Activated CD8-positive, alpha-beta memory T cell treated with anti-CD3 and anti-CD28 coated beads, Interleukin-2, amount 10 ng/mL, durations not matched to agents 7 days and 5 days (primary cell): ENCODE results near the gene PRDM16. TPM values are rescaled to one million over a fixed set of nuclear protein-coding genes. Genes with fewer than 3 reads are reported as not detected.

Experiments
- ATAC-seq: fragments of 150-1000 bp; cut with Tn5 transposase; one replicate; pipeline ENCODE4 v1.10.0; 2021; ENCODE audit warnings: moderate library complexity
- CTCF ChIA-PET: fragments of 350-600 bp; sonication (Branson Sonifier 250); formaldehyde crosslinking; loops from one replicate; lab custom pipeline; 2021; ENCODE audit warnings: antibody characterized with exemption; lab: Charles Lee
- DNase-seq: peaks from one replicate; pipeline ENCODE4 v3.0.0-alpha.2; 2020
- H3K27ac Mint-ChIP-seq: one replicate; pipeline ENCODE4 v1.8.0; 2021; ENCODE audit warnings: mild to moderate bottlenecking, mixed read lengths
- H3K27me3 Mint-ChIP-seq: one replicate; pipeline ENCODE4 v1.8.0; 2021; ENCODE audit warnings: mixed read lengths
- H3K36me3 Mint-ChIP-seq: one replicate; pipeline ENCODE4 v1.8.0; 2021; ENCODE audit warnings: mild to moderate bottlenecking, mixed read lengths
- H3K4me1 Mint-ChIP-seq: one replicate; pipeline ENCODE4 v1.8.0; 2021; ENCODE audit warnings: mixed read lengths
- H3K4me3 Mint-ChIP-seq: one replicate; pipeline ENCODE4 v1.8.0; 2021; ENCODE audit warnings: mild to moderate bottlenecking, moderate library complexity, mixed read lengths
- H3K9me3 Mint-ChIP-seq: one replicate; pipeline ENCODE4 v1.8.0; 2022; ENCODE audit warnings: low read depth, mixed read lengths
- total RNA-seq, 2 experiments: library from RNA; stranded (reverse); gene quantifications; one replicate each; pipeline ENCODE4 v1.2.3, GENCODE V29; 2021

PRDM16 gene
- total RNA-seq, 2 experiments from 2014 or later: not detected

DNA sequence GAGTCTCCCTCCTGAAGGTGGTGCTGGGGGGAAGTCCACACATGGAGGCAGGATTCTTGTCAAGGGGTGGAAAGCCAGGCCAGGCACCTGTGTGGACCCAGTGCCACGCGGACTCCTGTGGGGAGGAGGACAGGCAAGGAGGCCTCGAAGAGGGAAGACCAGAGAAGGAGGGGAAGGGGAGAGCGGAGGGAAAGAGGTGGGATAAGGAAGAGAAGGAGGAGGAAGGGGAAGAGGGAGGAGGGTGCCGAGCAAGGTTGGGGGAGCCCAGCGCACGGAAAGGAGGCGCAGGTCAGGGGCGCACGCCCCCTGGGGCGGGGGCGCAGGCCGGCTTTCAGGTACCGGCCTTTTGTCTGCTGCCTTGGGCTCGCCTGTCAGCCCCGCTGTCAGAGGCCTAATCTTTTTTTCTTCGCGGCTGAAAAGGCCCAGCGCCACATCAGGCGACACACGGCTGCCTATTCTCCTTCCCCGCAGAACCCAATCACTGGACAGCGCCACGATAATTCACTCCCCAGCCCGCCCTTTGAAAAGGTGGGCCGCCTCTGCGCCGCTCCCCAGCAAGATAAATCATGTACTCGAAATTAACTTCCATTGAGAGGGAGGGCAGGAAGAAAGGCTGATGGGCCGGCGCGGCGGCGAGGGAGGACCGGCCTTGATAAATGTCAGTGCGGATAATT lies 42.5 kb downstream of the PRDM16 start:
- no peak overlapping the region for H3K27ac Mint-ChIP-seq
- ATAC-seq (no peak), DNase-seq (no peak)
- no peaks in the 10 kb centered on the region for H3K9me3 Mint-ChIP-seq
- no peaks in the 10 kb centered on the region for H3K4me1 Mint-ChIP-seq
- H3K27me3 Mint-ChIP-seq: no peaks in the 10 kb centered on the region
- H3K4me3 Mint-ChIP-seq: no peak overlapping the region
- CTCF ChIA-PET: no interaction called here
- no peaks in the 10 kb centered on the region for H3K36me3 Mint-ChIP-seq

DNA sequence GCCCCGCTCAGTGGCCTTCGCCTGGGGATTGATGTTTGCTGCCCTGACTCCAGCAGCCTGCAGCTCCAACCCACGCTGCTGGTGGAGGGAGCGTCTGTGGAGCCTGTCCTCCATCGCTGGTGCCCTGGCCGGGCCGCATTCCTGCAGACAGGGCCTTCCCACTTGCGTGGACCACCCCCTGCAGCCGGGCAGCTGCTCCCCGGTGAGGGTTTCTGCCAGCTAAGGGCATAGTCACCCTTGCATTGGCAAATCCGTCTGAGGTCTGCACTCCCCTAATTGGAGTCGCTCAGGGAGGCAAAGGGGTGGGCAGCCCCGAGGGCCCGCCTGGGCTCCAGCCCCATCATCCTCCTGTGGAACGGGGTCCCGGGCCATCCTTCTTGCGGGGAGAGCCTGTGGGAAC lies 43.5 kb downstream of the PRDM16 start:
- no peaks in the 10 kb centered on the region for H3K27me3 Mint-ChIP-seq
- no peaks in the 10 kb centered on the region for H3K36me3 Mint-ChIP-seq
- CTCF ChIA-PET: no interaction called here
- no peak overlapping the region for H3K4me3 Mint-ChIP-seq
- no peaks in the 10 kb centered on the region for H3K4me1 Mint-ChIP-seq
- no peak overlapping the region for H3K27ac Mint-ChIP-seq
- DNase-seq (no peak), ATAC-seq (no peak)
- H3K9me3 Mint-ChIP-seq: no peaks in the 10 kb centered on the region

DNA sequence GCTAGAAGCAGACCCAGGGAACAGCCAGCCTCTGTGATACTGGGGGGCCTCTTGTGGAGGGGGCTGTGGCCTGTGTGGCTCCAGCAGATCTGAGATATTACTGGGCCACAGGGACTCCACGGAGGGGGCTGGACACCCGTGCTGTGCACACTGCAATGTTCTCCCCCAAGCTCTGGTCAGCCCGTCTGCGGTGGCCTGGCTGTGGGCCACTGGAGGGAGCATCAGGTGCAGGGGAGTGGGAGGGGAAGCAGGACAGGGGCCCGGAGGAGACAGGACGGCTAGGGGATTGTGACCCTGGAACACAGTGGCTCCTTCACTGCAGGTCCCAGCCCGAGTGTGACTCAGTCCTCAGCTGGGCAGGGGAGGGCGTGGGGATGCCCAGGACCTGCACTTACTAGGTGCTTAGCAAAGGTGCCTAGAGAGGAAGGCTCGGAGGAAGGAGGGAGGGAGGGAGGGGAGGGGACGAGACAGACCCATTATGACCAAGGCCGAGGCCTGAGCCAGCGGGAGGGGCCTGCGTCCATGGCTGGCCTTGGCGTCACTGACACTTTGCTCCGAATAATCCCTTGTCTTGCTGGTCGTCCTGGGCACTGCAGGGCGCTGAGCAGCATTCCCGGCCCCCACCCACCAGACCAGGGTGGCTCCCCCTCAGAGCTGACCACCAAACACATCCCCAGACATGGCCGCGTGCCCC lies 44.2 kb downstream of the PRDM16 start:
- Mint-ChIP-seq H3K36me3 (no peaks in the 10 kb centered on the region), H3K4me3 (no peak overlapping the region), H3K9me3 (no peaks in the 10 kb centered on the region), H3K27me3 (no peaks in the 10 kb centered on the region), H3K27ac (no peak overlapping the region), H3K4me1 (no peaks in the 10 kb centered on the region)
- ATAC-seq (no peak), DNase-seq (no peak)
- CTCF ChIA-PET: no interaction called here

DNA sequence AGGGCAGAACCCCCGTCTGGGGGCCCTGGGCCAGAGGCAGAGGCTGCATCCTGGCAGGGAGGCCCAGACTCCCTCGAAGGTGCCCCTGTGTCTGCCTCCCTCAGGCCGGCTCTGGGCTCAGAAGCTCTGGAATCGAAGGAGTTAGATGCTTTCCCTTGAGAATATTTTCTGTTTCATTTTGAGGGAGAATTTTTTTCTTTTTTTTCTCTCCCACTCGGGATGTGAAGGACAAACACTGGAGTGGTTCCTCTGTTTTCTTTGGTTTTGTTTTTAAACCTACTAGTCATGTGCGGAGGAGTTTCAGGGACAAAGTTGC lies 44.7 kb downstream of the PRDM16 start:
- ATAC-seq (no peak), DNase-seq (no peak)
- no peak overlapping the region for H3K4me3 Mint-ChIP-seq
- H3K9me3 Mint-ChIP-seq: no peaks in the 10 kb centered on the region
- H3K27me3 Mint-ChIP-seq: no peaks in the 10 kb centered on the region
- H3K36me3 Mint-ChIP-seq: no peaks in the 10 kb centered on the region
- CTCF ChIA-PET: no interaction called here
- H3K27ac Mint-ChIP-seq: no peak overlapping the region
- H3K4me1 Mint-ChIP-seq: no peaks in the 10 kb centered on the region

- CTCF ChIA-PET: no interaction called here
- Mint-ChIP-seq H3K4me1 (no peaks in the 10 kb centered on the region), H3K9me3 (no peaks in the 10 kb centered on the region), H3K27ac (no peak overlapping the region), H3K36me3 (no peaks in the 10 kb centered on the region), H3K27me3 (no peaks in the 10 kb centered on the region), H3K4me3 (no peak overlapping the region)
- DNase-seq (no peak), ATAC-seq (no peak)
Measured at GRCh38 chr1:3114131-3114744, 45.2 kb downstream of the PRDM16 start.

- CTCF ChIA-PET: no interaction called here
- ATAC-seq: no peak
- Mint-ChIP-seq H3K4me3 (no peak overlapping the region), H3K9me3 (no peaks in the 10 kb centered on the region), H3K4me1 (no peaks in the 10 kb centered on the region), H3K27me3 (no peaks in the 10 kb centered on the region), H3K36me3 (no peaks in the 10 kb centered on the region), H3K27ac (no peak overlapping the region)
- no peak for DNase-seq
Measured at GRCh38 chr1:3114846-3115245, 45.8 kb downstream of the PRDM16 start.

DNA sequence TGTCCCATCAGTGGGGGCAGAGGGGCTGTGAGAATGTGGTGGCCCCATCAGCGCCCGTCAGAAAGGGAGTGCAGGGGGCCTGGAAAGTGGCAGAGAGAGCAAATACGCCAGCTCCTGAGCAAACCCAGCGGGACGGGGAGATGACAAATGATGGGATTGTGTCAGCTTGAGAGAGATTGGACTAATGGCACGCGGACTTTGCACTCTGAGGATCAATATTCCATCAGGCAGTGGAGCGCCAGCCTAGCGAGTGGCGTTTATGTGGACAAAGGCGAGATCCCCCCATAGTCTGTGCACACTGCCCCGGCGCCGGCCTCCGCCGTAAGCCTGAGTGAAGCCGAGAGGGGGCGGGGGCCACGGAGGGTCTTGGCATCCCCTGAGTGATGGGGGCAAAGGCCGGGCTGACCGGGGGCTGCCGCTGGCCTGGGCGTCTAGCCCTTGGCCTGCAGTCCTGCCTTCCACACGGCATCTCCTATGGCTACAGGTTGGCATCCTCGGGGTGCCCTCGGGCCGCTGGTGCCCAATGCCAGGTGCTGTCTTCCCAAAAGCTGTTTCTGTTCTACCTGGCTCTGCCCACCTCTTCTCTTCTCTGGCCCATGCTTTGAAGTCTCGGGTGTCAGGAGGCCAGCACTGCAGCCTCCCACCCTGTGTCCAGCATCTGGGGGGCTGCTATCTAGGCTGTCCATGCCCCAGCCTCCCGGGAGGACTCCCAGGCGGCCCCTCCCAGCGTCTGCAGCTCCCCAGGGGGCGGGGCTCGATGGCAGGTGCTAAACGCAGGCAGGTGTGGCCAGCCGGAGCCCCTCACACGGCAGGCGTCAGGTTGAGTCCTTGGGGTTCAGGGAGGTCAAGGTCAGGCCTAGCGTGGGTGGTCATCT lies 46.5 kb downstream of the PRDM16 start:
- CTCF ChIA-PET: no interaction called here
- Mint-ChIP-seq H3K36me3 (no peaks in the 10 kb centered on the region), H3K4me3 (no peak overlapping the region), H3K27me3 (no peaks in the 10 kb centered on the region), H3K4me1 (no peaks in the 10 kb centered on the region), H3K27ac (no peak overlapping the region), H3K9me3 (no peaks in the 10 kb centered on the region)
- ATAC-seq (no peak), DNase-seq (no peak)

GRCh38 chr1:3116150-3116510 lies 47.1 kb downstream of the PRDM16 start:
- no peak for DNase-seq
- Mint-ChIP-seq H3K27me3 (no peaks in the 10 kb centered on the region), H3K4me1 (no peaks in the 10 kb centered on the region), H3K9me3 (no peaks in the 10 kb centered on the region), H3K4me3 (no peak overlapping the region), H3K27ac (no peak overlapping the region), H3K36me3 (no peaks in the 10 kb centered on the region)
- ATAC-seq: no peak
- CTCF ChIA-PET: no interaction called here

- no peaks in the 10 kb centered on the region for H3K27me3 Mint-ChIP-seq
- no peak overlapping the region for H3K27ac Mint-ChIP-seq
- no peaks in the 10 kb centered on the region for H3K36me3 Mint-ChIP-seq
- ATAC-seq (no peak), DNase-seq (no peak)
- no peak overlapping the region for H3K4me3 Mint-ChIP-seq
- no peaks in the 10 kb centered on the region for H3K4me1 Mint-ChIP-seq
- CTCF ChIA-PET: no interaction called here
- H3K9me3 Mint-ChIP-seq: no peaks in the 10 kb centered on the region
Measured at GRCh38 chr1:3116560-3116959, 47.6 kb downstream of the PRDM16 start.

DNA sequence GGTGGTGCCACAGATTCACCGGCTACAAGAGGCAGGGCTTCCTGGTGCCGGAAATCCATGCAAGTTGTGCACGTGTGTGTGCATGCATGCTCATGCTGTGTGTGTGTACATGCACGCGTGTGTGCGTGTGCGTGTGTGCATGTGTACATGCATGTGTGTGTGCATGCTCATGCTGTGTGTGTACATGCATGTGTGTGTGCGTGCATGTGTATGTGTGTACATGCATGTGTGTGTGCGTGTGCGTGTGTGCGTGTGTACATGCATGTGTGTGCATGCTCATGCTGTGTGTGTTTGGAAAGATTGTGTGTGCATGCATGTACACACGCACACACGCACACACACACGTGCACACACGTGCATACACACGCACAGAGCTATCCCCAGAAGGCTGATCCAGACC lies 48.9 kb downstream of the PRDM16 start:
- DNase-seq: no peak
- Mint-ChIP-seq H3K9me3 (no peaks in the 10 kb centered on the region), H3K4me1 (no peaks in the 10 kb centered on the region), H3K27me3 (no peaks in the 10 kb centered on the region), H3K27ac (no peak overlapping the region), H3K4me3 (no peak overlapping the region), H3K36me3 (no peaks in the 10 kb centered on the region)
- CTCF ChIA-PET: no interaction called here
- no peak for ATAC-seq

DNA sequence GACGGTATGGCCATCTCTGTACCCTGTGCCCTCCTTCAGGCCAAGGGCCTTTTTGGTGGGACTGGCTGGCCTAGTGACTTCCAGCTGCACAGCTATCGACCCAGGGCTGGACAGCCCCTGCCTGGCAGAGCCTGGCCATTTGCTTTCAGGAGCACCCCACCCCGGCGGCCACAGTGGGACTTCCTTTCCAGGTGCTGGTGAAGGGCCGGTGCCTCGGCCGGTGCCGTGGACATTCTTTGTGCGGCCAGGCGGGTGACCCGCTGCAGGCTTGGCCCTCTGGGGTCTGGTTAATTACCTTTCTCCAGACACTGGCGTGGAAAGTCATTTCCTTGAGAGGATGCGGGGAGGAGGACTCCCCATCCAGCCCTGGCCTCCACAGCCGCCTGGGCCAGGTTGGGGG lies 50.1 kb downstream of the PRDM16 start:
- H3K27ac Mint-ChIP-seq: no peak overlapping the region

DNA sequence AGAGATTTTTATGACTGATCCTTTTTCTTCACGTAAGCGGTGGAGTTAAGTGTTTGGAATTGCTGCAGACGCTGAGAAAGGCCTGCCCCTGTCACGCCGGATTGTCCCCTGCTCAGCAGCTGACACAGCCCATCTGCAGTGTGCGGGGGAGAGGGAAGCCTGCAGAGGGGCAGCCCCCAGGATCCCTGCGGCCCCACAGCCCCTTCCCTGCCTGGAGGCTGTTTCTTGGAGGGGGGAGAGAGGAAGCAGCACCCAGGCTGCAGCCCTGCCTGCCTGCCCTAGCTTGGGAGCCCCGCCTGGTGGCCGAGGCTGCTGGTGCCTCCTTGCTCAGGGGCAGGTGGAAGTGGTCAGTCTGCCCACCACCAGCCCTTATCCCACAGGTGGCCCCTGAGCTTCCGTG lies 50.7 kb downstream of the PRDM16 start:
- Mint-ChIP-seq H3K4me1 (no peaks in the 10 kb centered on the region), H3K36me3 (no peaks in the 10 kb centered on the region), H3K27me3 (no peaks in the 10 kb centered on the region), H3K27ac (no peak overlapping the region), H3K9me3 (no peaks in the 10 kb centered on the region), H3K4me3 (no peak overlapping the region)
- CTCF ChIA-PET: no interaction called here
- ATAC-seq (no peak), DNase-seq (no peak)

More for the DNA sequence above, 50.1 kb downstream of the PRDM16 start:
- no peaks in the 10 kb centered on the region for H3K36me3 Mint-ChIP-seq
- no peaks in the 10 kb centered on the region for H3K27me3 Mint-ChIP-seq
- no peaks in the 10 kb centered on the region for H3K9me3 Mint-ChIP-seq
- no peaks in the 10 kb centered on the region for H3K4me1 Mint-ChIP-seq
- DNase-seq (no peak), ATAC-seq (no peak)
- no peak overlapping the region for H3K4me3 Mint-ChIP-seq
- CTCF ChIA-PET: no interaction called here

- Mint-ChIP-seq H3K27me3 (no peaks in the 10 kb centered on the region), H3K4me3 (no peak overlapping the region), H3K27ac (no peak overlapping the region), H3K4me1 (no peaks in the 10 kb centered on the region), H3K9me3 (no peaks in the 10 kb centered on the region), H3K36me3 (no peaks in the 10 kb centered on the region)
- CTCF ChIA-PET: no interaction called here
- no peak for ATAC-seq
- DNase-seq: no peak
Measured at GRCh38 chr1:3120140-3120539, 51.1 kb downstream of the PRDM16 start.

GRCh38 chr1:3120994-3121393 lies 52.0 kb downstream of the PRDM16 start:
- no peak overlapping the region for H3K4me3 Mint-ChIP-seq
- no peaks in the 10 kb centered on the region for H3K4me1 Mint-ChIP-seq
- DNase-seq: no peak
- H3K27ac Mint-ChIP-seq: no peak overlapping the region
- H3K9me3 Mint-ChIP-seq: no peaks in the 10 kb centered on the region
- H3K36me3 Mint-ChIP-seq: no peaks in the 10 kb centered on the region
- ATAC-seq: no peak
- H3K27me3 Mint-ChIP-seq: no peaks in the 10 kb centered on the region
- CTCF ChIA-PET: no interaction called here
